ENCODE results near the gene LRRC74B.

Gene LRRC74B

DNA sequence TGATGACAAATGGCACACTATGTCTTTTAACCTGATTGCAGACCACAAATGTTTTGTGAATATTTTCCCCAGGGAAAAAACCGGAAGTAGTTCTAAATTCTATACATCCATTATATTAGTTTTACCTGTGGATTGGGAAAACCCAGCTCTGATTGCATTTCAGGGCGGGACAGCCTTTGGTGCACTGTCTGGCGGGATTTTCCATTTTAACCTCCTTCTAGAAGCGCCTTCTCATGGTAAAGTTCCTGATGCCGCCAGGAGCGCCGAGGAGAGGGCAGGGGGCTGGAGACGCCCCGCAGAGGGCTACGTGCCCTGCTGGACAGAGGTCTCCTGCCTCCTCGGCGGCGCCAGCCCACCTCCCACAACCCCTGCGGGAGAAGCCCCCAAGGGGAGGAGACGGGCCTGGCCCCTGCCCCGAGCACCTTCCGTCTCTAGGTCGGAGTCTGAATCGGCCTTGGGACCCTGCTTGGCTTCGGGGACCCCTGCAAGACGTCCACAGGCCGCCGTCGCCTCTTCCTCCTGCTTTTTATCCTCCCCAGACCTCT is 32.0 kb upstream of the LRRC74B start:
- no peak for DNase-seq (ENCODE audit: extremely low read depth in 1 of 2, low read depth in 1 of 2)

DNA sequence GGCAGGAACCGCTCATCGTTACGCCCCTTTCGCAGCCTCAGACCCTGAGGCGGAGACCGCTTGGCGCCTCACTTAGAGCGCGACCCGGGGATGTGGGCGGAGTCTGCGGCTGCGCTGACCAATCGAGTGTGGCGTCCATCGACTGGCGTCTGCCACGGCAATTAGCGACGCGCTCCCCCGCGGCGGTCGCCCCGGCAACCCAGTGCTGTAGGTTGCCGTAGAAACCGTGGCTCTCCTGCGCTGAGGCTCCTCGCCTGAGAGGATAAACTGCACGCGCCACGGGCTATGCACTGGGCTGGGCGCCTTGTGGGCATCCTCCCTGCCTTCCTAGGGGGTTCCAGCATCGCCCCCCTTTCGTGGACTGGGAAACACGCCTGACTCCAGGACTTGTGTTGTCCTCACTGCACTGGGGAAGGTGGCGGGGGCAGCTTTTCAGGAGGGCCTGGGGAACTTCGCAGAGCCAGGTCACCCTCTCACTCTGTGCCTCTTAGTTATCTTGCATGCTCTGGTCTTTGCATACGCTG is 31.5 kb upstream of the LRRC74B start:
- peak; percentile 62 to 73 for DNase-seq (ENCODE audit: extremely low read depth in 1 of 2, low read depth in 1 of 2)

DNA sequence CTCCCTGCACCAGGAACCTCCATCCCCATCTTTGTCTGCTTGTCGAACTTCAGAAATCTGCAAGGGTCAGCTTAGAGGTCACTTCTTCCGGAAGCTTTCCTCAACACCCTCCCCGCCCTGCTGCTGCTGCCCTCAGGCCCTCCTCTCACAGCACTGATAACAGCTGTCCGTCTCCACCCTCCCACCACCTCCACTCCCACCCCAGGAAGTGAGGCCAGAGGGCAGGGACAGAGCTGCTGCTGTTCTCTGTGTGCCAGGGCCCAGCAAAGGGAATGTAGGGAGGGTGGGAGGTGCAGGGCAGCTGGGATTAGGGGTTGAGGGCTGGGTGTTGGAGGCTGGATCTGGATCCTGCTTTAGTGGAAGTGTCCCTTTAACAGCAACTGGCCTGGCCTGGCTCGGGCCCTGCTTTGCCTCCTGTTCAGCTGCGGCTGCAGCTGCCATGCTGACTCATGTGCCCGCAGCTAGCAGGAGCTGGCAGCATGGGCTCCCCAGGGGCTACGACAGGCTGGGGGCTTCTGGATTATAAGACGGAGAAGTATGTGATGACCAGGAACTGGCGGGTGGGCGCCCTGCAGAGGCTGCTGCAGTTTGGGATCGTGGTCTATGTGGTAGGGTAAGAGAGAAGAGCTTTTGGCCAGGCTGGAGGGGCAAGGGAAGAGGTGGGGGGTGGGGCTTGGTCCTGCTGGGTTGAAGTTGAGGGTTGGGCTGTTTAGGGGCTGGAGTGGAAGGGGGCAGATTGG is 30.9 kb upstream of the LRRC74B start, which contains the start of gene P2RX6:
Gene P2RX6 (plus strand): TSS at position 440 of the 740 bp plus-strand sequence. CDS start 10 bp downstream, at position 450.
- no peak for DNase-seq (ENCODE audit: extremely low read depth in 1 of 2, low read depth in 1 of 2)

DNA sequence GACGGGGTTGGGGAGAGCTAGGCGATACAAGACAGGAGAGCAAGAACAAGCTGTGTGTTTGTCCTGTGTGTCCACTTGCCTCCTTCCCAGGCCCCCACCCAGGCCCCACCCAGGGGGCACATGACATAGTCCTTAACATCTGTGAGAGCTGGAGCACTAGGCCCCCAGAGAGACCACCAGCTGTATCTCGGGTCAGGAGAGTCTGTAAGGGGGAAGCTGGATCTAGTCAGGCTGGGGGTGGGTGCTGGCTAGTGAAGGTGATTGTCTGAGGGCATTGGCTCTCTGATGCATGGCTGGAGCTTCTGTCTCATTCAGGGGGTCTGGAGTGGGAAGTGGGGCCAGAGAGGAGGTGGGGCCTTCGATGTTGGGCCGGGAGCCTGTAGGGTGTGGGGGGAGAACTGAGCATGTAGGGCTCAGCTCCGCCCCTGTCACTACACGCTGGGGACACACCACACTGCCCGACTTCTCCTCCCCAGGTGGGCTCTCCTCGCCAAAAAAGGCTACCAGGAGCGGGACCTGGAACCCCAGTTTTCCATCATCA is 30.2 kb upstream of the LRRC74B start:
- DNase-seq (ENCODE audit: extremely low read depth in 1 of 2, low read depth in 1 of 2) = no peak

DNA sequence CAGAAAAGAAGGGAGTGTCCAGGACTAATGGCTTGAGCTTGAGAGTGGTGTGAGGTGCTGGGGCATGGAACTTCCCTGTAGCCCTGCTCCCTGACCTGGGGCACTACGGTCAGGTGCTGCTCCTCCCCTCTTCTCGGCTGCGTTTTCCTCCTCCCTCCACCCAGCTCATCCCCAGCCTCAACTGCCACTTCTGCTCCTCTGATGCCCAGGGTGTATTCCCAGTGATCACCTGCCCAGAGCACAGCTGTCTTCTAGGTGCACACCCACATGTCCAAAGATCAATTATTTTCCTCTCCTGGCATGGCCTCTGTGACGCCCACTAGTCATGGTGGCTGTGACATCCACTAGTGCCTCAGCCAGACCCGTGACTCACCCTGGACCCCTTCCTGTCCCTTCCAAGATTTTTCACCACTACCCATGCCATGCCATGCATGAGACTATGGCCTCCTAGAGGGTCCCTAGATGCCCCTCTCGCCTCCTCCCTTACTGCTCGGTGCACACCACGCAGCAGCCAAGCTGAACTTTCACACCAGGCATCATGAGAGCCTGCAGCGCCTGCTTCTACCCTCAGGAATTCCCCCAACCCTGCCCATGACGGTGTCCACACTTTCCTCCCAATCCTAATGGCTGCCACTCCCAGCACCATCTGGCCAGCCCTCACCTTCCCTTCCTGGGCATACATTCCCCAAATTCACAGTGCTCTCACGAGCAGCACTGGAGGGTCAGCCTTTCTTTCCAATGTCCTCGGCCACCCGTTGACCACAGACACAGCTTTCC is 28.9 kb upstream of the LRRC74B start:
- no peak for DNase-seq (ENCODE audit: extremely low read depth in 1 of 2, low read depth in 1 of 2)

DNA sequence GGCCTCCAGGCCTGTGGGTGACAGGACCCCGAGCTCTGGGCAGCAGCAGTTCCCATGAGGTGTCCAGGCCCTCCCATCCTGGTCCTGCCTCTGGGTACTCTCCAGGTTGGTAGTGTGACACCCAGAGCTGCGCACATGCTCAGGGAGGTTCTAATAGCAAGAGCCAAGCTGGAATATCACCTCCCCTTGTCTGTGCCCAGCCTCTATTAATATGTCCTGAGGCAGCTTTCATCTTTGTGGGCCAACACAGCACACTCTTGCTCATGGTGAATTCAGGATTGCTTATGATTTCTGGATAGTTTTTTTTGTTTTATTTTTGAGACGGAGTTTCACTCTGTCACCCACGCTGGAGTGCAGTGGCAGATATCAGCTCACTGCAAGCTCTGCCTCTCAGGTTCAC is 27.4 kb upstream of the LRRC74B start:
- DNase-seq (ENCODE audit: extremely low read depth in 1 of 2, low read depth in 1 of 2) = no peak

DNA sequence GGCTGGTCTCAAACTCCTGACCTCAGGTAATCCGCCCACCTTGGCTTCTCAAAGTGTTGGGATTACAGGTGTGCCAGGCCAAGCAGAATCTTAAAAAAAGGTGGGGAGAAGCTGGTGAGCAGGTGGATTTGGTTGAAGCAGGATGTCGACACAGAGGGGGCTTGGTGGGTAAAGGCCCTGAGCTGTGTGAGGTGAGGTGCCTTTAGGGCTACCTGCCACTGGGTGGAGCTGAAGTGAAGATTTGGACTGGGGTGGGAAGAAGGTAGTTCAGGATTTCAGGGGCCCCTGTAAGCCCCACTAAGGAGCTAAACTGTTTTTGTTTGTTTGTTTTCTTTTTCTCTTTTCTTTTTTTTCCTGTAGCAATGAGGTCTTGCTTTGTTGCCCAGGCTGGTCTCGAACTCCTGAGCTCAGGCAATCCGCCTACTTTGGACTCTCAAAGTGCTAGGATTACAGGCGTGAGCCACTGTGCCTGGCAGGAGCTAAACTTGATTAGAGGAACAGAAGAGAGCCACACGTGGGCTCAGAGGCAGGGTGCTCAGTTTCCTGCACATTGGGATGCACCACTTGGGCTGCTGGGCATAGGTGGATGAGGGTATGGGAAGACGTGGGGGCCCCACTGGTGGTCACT is 24.8 kb upstream of the LRRC74B start:
- no peak for DNase-seq (ENCODE audit: extremely low read depth in 1 of 2, low read depth in 1 of 2)

DNA sequence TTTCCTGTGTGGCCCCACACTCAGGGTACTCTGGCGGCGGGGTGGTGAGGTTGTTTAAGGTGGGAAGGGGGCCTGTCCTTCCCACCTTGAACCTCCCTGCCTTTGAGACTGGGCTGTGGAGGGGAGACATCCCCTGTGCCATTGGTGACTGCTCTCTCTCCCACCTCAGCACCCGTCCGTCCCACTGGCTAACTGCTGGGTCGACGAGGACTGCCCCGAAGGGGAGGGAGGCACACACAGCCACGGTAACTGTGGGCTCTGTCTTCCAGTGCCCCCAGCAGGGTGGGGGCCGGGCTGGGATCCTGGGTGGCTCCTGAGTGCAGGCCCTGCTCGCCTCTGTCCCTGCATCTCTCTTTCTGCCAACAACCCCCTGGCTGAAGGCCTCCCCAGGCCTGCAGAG is 23.2 kb upstream of the LRRC74B start:
- no peak for DNase-seq (ENCODE audit: extremely low read depth in 1 of 2, low read depth in 1 of 2)

DNA sequence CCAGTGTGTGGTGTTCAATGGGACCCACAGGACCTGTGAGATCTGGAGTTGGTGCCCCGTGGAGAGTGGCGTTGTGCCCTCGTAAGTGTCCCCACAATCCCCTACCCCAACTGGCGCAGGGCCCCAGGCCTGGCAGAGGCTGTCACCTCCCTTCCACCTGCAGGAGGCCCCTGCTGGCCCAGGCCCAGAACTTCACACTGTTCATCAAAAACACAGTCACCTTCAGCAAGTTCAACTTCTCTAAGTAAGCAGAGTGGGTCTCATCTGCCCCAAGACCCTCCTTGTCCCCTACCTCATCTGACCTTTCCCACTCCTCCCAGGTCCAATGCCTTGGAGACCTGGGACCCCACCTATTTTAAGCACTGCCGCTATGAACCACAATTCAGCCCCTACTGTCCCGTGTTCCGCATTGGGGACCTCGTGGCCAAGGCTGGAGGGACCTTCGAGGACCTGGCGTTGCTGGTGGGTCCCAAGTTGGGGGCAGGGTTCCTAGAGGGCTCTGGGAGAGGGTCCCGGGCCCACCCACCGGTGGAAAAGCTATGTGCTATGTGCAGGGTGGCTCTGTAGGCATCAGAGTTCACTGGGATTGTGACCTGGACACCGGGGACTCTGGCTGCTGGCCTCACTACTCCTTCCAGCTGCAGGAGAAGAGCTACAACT is 22.7 kb upstream of the LRRC74B start:
- no peak for DNase-seq (ENCODE audit: extremely low read depth in 1 of 2, low read depth in 1 of 2)

DNA sequence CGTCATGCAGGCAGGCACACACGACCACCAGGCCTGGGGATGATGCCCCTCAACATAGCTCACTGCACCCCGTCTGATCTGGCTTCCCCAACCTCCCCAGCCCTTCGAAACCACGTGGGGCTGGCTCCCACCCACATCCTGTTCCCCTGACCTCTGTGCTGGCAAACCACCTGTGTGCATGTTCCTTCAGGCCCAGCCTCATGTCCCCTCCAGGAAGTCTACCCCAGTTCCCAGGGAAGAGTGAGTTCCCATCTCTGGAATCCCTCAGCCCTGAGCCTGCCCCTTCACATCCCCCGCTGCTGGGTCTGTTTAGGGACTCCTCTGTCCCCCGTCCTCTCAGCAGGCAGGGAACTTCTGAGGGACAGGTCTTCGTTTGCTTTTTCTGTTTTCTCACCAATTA is 20.5 kb upstream of the LRRC74B start:
- DNase-seq (ENCODE audit: extremely low read depth in 1 of 2, low read depth in 1 of 2) = no peak

DNA sequence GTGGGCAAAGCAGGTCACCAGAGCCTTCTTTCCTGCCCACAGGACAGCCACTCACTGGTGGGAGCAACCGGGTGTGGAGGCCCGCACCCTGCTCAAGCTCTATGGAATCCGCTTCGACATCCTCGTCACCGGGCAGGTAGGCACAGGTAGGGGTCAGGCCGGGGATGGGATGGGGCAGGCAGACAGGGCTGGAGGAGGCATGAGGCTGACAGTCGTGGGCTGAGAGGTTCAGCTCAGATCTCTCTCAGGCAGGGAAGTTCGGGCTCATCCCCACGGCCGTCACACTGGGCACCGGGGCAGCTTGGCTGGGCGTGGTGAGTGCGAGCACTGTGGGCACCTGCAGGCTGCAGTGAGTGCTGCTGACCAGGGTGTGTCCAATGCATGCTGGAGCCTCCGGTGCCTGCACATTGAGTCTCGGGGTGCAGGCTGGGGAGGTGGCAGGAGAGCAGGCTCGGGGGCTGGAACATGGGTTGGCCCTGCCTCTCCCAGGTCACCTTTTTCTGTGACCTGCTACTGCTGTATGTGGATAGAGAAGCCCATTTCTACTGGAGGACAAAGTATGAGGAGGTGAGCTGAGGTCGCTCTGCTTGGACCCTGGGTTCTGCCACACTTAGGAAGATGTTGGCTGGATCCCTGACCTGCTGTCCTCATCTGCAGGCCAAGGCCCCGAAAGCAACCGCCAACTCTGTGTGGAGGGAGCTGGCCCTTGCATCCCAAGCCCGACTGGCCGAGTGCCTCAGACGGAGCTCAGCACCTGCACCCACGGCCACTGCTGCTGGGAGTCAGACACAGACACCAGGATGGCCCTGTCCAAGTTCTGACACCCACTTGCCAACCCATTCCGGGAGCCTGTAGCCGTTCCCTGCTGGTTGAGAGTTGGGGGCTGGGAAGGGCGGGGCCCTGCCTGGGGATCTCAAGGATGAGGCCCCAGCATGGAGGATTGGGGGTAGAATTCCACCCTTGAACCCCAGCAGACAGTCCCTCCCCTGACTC is 19.7 kb upstream of the LRRC74B start:
- no peak for DNase-seq (ENCODE audit: extremely low read depth in 1 of 2, low read depth in 1 of 2)

DNA sequence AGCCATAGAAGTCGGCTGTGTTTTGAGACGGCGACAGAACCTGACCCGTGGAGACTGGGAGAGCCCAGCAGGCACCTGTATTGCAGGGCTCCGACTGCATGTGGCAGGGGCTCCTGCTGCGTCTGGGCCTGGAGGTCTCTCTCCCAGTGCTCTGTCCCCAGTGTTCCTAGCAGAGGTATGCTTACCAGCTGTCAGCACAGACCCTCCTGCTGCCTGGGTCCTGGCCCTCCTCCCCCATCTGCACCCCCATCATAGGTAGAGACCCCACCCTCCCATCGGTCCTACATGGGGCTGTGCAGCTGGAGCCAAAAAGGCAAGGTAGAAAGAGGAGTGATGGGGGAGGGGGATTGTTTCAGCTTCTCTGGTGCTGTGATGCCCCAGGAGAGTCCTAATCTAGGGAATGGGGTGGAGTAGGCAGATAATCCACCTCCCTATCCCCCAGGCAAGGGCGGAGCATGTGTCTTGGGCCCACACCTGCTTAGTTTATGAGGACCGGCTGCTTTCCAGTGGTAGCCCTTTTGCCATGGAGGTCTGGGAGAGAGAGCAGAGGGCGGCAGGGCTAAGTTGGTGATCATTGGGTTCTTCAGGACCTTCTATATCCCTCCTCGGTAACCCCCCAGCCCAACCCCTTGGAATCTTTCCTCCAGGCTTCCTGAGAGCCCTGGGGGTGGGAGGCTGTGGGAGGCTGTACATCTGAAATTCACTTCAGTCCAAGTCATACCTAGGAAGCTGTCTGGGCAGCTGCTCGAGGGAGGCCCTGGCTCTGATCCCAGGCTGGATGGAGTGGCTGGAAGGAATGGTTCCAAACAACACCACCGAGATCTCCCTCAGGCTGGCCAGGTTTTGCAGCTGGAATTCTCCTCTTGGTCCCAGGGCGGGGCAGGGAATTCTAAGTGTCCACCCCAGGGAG is 18.7 kb upstream of the LRRC74B start:
- DNase-seq (ENCODE audit: extremely low read depth in 1 of 2, low read depth in 1 of 2) = no peak

DNA sequence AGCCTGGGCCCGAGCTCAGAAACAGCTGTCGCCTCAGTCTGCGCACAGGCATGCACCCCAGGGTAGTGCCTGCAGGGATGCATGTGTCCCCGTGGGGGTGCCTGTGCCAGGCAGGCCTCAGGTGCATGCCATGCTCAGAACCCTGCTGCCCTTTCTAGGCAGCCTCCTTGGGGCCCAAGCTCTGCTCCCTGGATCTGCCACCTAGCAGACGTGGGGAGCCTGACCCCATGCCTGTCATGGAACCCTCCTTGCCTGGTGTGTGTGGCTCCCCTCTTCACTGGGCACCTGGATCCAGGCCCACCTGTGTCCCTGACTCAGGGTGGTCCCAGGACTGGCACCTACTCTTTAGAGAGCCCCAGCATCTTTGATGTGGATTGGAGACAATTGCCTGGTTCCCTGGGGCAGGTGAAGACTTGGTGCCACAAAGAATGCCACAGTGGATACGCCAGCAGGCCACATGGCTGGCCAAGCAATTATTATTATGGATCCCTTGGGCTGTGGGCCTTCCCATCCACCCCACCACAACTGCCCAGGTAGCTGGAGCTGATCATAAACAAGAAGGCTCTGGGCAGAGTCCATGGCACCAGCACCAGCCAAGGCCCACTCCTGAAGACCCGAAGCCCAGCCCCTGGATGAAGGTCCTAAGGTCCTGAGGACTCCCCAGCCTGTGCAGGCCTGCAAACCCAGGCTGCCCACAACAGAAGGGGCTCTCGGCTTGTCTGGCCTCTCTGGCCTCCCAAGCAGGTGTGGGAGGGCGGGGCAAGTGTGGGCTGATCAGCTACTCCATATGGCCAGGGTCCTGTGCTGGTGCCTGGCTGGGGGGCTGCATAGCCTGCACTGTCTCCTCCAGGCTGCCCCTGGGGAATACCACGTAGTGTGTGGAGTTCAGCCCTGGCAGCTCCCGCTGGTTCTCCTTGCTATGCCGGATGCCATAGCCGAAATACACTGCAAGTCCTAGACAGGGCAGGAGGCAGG is 17.2 kb upstream of the LRRC74B start:
- no peak for DNase-seq (ENCODE audit: extremely low read depth in 1 of 2, low read depth in 1 of 2)

DNA sequence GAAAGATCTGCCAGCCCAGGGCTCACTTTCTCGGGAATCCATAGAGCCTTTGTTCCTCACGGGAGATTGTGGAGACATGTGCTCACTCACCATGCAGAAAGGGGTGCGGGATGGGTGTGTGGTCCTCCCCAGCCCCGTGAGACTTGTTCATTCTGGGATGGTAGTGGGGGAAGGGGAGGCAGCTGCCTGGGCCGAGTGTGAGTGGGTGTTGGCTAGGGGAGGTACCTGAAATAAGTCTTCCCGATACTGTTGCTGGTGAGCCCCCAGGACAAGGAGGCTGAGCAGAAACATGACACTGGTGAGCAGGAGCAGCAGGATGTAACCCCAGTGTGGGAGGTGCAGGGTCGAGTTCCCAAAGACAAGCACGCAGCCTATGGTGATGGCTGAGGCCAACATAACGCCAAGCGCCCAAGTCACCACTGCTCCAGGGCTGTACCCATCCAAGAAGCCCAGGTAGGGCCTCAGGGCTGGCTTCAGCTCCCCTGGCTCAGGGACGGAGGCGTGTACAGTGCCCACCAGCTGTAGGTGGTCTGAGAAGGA is 16.2 kb upstream of the LRRC74B start:
- DNase-seq (ENCODE audit: extremely low read depth in 1 of 2, low read depth in 1 of 2) = no peak

DNA sequence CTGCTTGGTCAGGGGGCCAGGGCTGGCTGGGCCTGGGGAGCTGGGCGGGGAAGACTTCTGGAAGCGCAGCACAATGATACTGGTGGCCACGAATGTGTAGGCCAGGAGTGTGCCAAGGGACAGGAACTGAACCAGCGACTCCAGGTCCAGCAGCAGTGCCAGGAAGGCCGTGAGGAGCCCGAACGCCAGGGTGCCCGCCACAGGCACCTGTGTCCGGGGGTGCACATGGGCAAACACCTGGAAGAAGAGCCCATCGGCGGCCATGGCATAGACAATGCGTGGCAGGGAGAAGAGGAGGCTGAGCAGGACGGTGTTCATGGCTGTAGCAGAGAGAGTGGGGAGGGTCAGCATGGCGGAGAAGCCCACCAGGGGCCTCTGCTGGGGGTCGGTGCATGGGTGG is 15.7 kb upstream of the LRRC74B start:
- DNase-seq (ENCODE audit: extremely low read depth in 1 of 2, low read depth in 1 of 2) = no peak

DNA sequence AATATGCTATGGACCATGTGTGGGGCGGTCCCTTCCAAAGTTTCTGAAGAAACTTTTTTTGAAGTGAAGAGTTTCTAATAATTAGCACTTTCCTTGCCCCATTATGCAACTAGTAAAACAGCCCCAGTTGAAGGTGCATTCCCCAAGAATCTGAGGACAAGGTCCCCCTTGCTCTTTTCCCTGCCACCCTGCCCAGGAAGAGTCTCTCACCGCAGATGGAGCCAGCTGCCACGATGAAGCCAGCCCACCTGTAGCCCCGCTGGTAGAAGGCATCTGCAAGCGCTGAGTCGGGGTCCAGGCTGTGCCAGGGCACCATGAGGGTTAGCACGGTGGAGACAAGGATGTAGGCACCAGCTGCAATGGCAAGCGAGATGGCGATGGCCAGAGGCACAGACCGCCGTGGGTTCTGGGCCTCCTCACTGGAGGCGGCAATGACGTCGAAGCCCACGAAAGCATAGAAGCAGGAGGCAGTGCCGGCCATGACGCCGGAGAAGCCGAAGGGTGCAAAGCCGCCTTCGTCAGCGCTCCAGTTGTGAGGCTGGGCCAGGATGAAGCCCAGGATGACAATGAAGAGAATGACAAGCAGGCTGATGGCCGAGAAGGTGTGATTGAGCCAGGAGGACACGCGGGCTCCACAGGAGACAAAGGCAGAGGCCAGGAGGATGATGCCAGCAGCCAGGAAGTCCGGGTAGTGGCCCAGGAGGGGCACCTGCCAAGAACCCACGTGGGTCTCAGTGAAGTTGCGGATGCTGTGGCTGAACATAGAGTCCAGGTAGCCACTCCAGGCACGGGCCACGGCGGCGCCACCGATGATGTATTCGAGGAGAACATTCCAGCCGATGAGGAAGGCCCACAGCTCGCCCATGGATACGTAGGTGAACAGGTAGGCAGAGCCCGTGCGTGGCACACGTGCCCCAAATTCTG is 14.9 kb upstream of the LRRC74B start:
- no peak for DNase-seq (ENCODE audit: extremely low read depth in 1 of 2, low read depth in 1 of 2)

All from activated CD8-positive, alpha-beta memory T cell treated with anti-CD3 and anti-CD28 coated beads for 1 hour (primary cell).